ENCODE measurements around the gene PCTP.

GRCh38 chr17:55723488-55723848, 27.4 kb upstream of the PCTP start:
- TF ChIP-seq CTCF (IDR thresholded peaks at IDR 0.05) (no peak), POLR2A (IDR thresholded peaks at IDR 0.05) (no peak), POLR2AphosphoS5 (IDR thresholded peaks at IDR 0.05) (no peak), EP300 (IDR thresholded peaks at IDR 0.05) (no peak)

Data from stomach (tissue), 4 donors.